Measurements from ENCODE around the gene ZNF598. TPM values are rescaled to one million over a fixed set of nuclear protein-coding genes. Genes with fewer than 3 reads are reported as not detected.

The ZNF598 gene
- polyA plus RNA-seq, 4 donors, result 26.7 to 51.9 (median 29.7) TPM

DNA sequence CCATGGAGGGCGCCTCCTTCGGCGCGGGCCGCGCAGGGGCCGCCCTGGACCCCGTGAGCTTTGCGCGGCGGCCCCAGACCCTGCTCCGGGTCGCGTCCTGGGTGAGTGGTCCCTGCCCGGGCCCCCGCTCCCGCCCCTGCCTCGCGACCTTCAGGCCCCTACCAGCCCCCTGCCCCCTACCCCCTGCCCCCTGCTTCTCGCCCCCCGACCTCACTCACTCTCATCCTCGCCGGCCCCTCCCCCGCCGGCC, 19.6 kb downstream of the ZNF598 start:
- DNase-seq, result no peak
- WGBS, 3 donors, result 0 to 2% (median 0%) methylated on average over 3 to 25 of the region's 25 CpGs
- peak overlapping the region in 2 of 3 donors; percentile 22 to 35 for H3K4me3 ChIP-seq (ENCODE audit: low read depth in 1 of 3, low read length in 3 of 3)

DNA sequence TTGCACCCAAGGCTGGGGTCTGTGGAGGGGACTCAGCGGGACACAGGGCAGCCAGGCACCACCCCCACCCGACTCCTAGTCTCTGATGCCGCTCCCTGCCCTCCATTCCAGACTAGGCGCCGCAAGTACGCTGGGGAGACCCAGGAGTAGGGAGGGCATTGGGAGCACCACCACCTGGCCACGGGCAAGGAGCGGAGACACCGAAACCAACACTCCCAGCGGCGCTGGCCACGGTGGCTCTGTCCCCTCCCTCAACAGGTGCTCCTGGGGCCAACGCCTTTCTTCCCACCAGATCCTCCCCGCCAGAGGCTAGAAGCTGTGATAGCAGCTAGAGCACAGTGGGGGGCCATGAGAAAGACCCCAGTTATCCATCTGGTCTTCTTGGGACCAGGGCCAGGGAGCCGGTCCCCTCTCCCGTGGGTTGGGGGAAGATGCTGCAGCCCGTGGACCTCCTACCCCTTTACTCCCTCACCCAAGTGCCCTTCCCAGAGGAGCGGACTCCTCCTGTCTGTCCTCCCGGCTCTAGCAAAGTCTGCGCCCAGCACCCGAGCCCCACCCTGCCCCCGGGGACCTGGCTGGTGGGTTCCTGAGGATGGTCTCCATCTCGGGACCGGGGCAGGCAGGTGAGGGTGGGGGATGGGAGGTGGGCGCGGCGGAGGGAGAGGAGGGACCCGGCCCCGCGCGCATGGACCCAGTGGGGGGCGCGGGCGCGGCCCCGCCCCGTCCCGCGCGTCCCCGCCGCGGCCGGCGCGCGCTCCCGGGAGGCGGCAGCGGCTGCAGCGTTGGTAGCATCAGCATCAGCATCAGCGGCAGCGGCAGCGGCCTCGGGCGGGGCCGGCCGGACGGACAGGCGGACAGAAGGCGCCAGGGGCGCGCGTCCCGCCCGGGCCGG, 20.2 kb downstream of the ZNF598 start, which contains the start of gene SYNGR3:
Gene SYNGR3, plus strand, starts transcription at position 762 of the 892 bp plus-strand sequence. CDS start 133 bp downstream, outside the sequence.
- WGBS, 3 donors, result 5 to 10% (median 5%) methylated on average over 23 to 67 of the region's 67 CpGs
- H3K4me3 ChIP-seq (ENCODE audit: low read depth in 1 of 3, low read length in 3 of 3), result peak within 1 kb of the TSS; percentile 22 to 35 (median 23)
- FAIRE-seq, result no peak
- peaks cover 0 to 40% (median 0%) of the 10 kb centered on the region in 3 donors for H3K4me1 ChIP-seq (ENCODE audit: control insufficient read depth in 3 of 3, insufficient read depth in 2 of 3, low read depth in 1 of 3, low read length in 2 of 3)
- peak; percentile 30 to 36 for DNase-seq
- peak within 1 kb of the TSS in 1 of 3 donors; percentile 41 for H3K27ac ChIP-seq (ENCODE audit: low read depth in 1 of 3, low read length in 2 of 3)
- peaks cover 3 to 35% (median 15%) of the 10 kb centered on the region in 3 donors for H3K27me3 ChIP-seq (ENCODE audit: control insufficient read depth in 3 of 3, insufficient read depth in 3 of 3, low read length in 3 of 3)
- peaks cover 2 to 32% (median 2%) of the 10 kb centered on the region in 3 donors for H3K36me3 ChIP-seq (ENCODE audit: control insufficient read depth in 3 of 3, insufficient read depth in 2 of 3, low read depth in 1 of 3, low read length in 3 of 3)
- peaks cover 0 to 7% of the 10 kb centered on the region in 2 donors for H3K9me3 ChIP-seq (ENCODE audit: control insufficient read depth in 2 of 2, insufficient read depth in 1 of 2, low read depth in 1 of 2, low read length in 1 of 2)

More for the DNA sequence above, 19.6 kb downstream of the ZNF598 start:
- Histone ChIP-seq H3K36me3 (ENCODE audit: control insufficient read depth in 3 of 3, insufficient read depth in 2 of 3, low read depth in 1 of 3, low read length in 3 of 3) (peaks cover 2 to 30% (median 2%) of the 10 kb centered on the region in 3 donors), H3K27ac (ENCODE audit: low read depth in 1 of 3, low read length in 2 of 3) (no peak overlapping the region), H3K27me3 (ENCODE audit: control insufficient read depth in 3 of 3, insufficient read depth in 3 of 3, low read length in 3 of 3) (peaks cover 3 to 35% (median 15%) of the 10 kb centered on the region in 3 donors), H3K4me1 (ENCODE audit: control insufficient read depth in 3 of 3, insufficient read depth in 2 of 3, low read depth in 1 of 3, low read length in 2 of 3) (peaks cover 0 to 37% (median 0%) of the 10 kb centered on the region in 3 donors), H3K9me3 (ENCODE audit: control insufficient read depth in 2 of 2, insufficient read depth in 1 of 2, low read depth in 1 of 2, low read length in 1 of 2) (peaks cover 0 to 7% of the 10 kb centered on the region in 2 donors)
- FAIRE-seq, result no peak

DNA sequence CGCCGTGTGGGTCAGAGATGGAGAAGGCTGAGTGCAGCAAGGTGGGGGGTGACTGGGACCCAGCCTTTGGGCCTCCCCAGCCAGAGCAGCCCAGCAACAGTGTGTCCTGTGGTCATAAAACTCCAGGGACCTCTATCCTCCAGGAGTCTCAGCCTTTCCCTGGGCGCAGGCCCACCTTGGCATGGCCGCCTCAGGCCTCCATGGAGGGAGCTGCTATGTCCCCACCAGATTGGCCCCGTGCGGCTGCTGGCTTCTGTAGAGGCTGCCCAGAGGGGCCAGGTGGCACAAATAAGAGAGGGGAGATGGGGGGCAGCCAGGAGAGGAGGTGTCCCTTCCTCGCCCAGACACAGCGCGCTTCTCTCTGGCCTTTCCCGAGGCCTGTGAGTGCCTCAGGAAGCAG, 22.4 kb downstream of the ZNF598 start:
- peaks cover 0 to 3% of the 10 kb centered on the region in 2 donors for H3K9me3 ChIP-seq (ENCODE audit: control insufficient read depth in 2 of 2, insufficient read depth in 1 of 2, low read depth in 1 of 2, low read length in 1 of 2)
- DNase-seq (no peak), FAIRE-seq (no peak)
- 89 to 95% (median 92%) methylated on average over 9 to 10 of the region's 10 CpGs for WGBS, 3 donors
- peaks cover 3 to 45% (median 15%) of the 10 kb centered on the region in 3 donors for H3K27me3 ChIP-seq (ENCODE audit: control insufficient read depth in 3 of 3, insufficient read depth in 3 of 3, low read length in 3 of 3)
- H3K27ac ChIP-seq (ENCODE audit: low read depth in 1 of 3, low read length in 2 of 3), result no peak overlapping the region
- H3K4me3 ChIP-seq (ENCODE audit: low read depth in 1 of 3, low read length in 3 of 3), result no peak overlapping the region
- H3K4me1 ChIP-seq (ENCODE audit: control insufficient read depth in 3 of 3, insufficient read depth in 2 of 3, low read depth in 1 of 3, low read length in 2 of 3), result peaks cover 0 to 51% (median 3%) of the 10 kb centered on the region in 3 donors
- peaks cover 2 to 29% (median 2%) of the 10 kb centered on the region in 3 donors for H3K36me3 ChIP-seq (ENCODE audit: control insufficient read depth in 3 of 3, insufficient read depth in 2 of 3, low read depth in 1 of 3, low read length in 3 of 3)

DNA sequence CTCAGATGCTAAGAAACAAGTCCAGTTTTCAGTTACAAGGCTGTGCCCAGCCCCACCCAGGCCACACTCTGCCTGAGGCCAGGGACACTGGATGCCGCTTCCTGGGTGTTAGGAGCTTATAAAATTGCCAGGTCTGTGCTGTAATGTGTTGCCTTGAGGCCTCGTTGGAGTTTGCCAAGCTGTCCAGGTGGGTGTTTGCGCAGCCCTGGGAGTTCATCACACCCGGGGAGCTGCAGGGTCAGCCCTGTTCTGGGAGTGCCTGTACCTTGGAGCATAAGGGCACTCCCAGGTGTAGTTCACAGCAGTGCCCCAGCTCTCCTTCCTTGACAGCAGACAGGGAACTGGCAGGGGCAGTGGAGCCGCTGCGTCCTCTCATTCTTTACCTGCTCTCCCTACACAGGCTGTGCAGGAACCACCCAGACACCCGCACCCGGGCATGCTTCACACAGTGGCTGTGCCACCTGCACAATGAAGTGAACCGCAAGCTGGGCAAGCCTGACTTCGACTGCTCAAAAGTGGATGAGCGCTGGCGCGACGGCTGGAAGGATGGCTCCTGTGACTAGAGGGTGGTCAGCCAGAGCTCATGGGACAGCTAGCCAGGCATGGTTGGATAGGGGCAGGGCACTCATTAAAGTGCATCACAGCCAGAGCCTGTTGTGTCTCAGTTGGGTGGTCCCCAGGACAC, 24.0 kb downstream of the ZNF598 start:
- H3K27me3 ChIP-seq (ENCODE audit: control insufficient read depth in 3 of 3, insufficient read depth in 3 of 3, low read length in 3 of 3), result peaks cover 3 to 50% (median 9%) of the 10 kb centered on the region in 3 donors
- DNase-seq (peak; percentile 51 to 90), FAIRE-seq (no peak)
- H3K9me3 ChIP-seq (ENCODE audit: control insufficient read depth in 2 of 2, insufficient read depth in 1 of 2, low read depth in 1 of 2, low read length in 1 of 2), result no peaks in the 10 kb centered on the region
- peaks cover 0 to 56% (median 3%) of the 10 kb centered on the region in 3 donors for H3K4me1 ChIP-seq (ENCODE audit: control insufficient read depth in 3 of 3, insufficient read depth in 2 of 3, low read depth in 1 of 3, low read length in 2 of 3)
- H3K27ac ChIP-seq (ENCODE audit: low read depth in 1 of 3, low read length in 2 of 3), result peak overlapping the region; percentile 29 to 97 (median 82)
- H3K36me3 ChIP-seq (ENCODE audit: control insufficient read depth in 3 of 3, insufficient read depth in 2 of 3, low read depth in 1 of 3, low read length in 3 of 3), result peaks cover 2 to 29% (median 2%) of the 10 kb centered on the region in 3 donors
- WGBS, 3 donors, result 51 to 78% (median 63%) methylated on average over 14 of the region's 14 CpGs
- peak overlapping the region in 2 of 3 donors; percentile 48 to 83 for H3K4me3 ChIP-seq (ENCODE audit: low read depth in 1 of 3, low read length in 3 of 3)

DNA sequence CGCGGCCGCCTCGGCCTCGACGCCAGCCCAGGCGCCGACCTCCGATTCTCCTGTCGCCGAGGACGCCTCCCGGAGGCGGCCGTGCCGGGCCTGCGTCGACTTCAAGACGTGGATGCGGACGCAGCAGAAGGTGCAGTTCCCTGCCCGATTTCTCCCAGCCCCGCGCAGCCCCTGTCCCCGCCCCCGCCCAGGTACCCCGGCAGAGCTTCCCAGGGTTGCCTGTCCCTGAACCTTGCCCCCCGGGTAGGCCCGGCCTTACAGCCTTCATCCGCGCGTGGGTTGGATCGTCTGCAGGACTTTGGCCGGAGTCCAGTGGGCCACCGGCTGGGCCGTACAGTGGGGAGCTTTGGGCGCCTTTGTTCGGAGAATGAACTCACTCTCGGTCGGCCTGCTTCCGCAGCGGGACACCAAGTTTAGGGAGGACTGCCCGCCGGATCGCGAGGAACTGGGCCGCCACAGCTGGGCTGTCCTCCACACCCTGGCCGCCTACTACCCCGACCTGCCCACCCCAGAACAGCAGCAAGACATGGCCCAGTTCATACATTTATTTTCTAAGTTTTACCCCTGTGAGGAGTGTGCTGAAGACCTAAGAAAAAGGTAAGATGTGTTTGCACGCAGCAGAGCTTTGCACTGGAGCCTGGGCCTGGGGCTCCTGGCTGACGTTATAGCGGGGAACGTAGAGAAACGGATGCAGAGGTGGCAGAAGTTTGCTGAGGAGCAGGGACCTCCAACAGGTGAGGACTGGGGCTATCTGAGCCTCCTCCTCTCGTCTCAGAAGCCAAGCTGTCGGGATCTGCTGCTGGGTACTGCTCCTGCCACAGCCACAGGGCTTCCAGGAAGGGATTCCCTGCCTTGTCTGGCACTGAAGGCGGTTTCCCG, 25.0 kb downstream of the ZNF598 start:
- Histone ChIP-seq H3K9me3 (ENCODE audit: control insufficient read depth in 2 of 2, insufficient read depth in 1 of 2, low read depth in 1 of 2, low read length in 1 of 2) (no peaks in the 10 kb centered on the region), H3K4me1 (ENCODE audit: control insufficient read depth in 3 of 3, insufficient read depth in 2 of 3, low read depth in 1 of 3, low read length in 2 of 3) (peaks cover 0 to 62% (median 5%) of the 10 kb centered on the region in 3 donors), H3K36me3 (ENCODE audit: control insufficient read depth in 3 of 3, insufficient read depth in 2 of 3, low read depth in 1 of 3, low read length in 3 of 3) (peaks cover 2 to 29% (median 2%) of the 10 kb centered on the region in 3 donors), H3K27me3 (ENCODE audit: control insufficient read depth in 3 of 3, insufficient read depth in 3 of 3, low read length in 3 of 3) (peaks cover 3 to 55% (median 11%) of the 10 kb centered on the region in 3 donors), H3K4me3 (ENCODE audit: low read depth in 1 of 3, low read length in 3 of 3) (peak overlapping the region; percentile 48 to 83 (median 81)), H3K27ac (ENCODE audit: low read depth in 1 of 3, low read length in 2 of 3) (peak overlapping the region; percentile 29 to 97 (median 82))
- 5 to 8% (median 8%) methylated on average over 43 to 58 of the region's 58 CpGs for WGBS, 3 donors
- DNase-seq (peak; percentile 78), FAIRE-seq (no peak)

DNA sequence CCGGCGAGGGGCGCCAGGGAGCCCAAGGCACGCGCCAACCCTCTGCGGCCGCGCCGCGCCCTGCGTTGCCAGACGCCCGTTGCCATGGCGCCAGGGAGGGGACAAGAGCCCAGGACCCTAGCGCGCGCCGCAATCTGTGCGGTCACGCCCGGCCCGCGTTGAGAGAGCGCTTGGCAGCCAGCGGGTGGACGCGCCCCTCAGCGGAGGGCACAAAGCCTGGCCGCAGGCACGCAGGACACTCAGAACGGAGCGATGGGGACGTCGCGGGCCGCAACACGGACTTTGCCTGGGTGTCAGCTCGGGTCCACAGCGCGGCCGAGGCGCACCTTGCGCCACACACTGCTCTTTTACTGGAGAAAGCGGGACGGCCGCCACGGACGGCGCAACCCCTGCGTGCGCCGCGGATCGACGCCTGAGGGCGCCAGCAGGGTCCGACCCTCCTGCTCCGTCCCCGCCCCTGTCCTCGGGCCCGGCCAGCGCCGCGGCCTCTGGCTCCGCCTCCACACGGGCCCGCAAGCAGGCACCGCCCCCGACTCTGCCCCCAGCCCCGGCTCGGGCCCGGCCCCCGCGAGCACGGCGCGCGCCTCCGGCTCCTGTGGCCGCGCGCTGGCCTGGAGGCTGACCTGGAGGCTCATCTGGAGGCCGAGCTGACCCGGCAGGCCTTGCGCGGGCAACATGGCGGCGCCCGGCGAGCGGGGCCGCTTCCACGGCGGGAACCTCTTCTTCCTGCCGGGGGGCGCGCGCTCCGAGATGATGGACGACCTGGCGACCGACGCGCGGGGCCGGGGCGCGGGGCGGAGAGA, 25.9 kb downstream of the ZNF598 start, which contains the start of gene GFER:
Gene GFER, plus strand, starts transcription at position 650 of the 803 bp plus-strand sequence. Its CDS starts 26 bp downstream, at position 676.
- Histone ChIP-seq H3K9me3 (ENCODE audit: control insufficient read depth in 2 of 2, insufficient read depth in 1 of 2, low read depth in 1 of 2, low read length in 1 of 2) (no peaks in the 10 kb centered on the region), H3K4me1 (ENCODE audit: control insufficient read depth in 3 of 3, insufficient read depth in 2 of 3, low read depth in 1 of 3, low read length in 2 of 3) (peaks cover 0 to 61% (median 5%) of the 10 kb centered on the region in 3 donors), H3K4me3 (ENCODE audit: low read depth in 1 of 3, low read length in 3 of 3) (peak within 1 kb of the TSS; percentile 52 to 83 (median 81)), H3K36me3 (ENCODE audit: control insufficient read depth in 3 of 3, insufficient read depth in 2 of 3, low read depth in 1 of 3, low read length in 3 of 3) (peaks cover 2 to 30% (median 2%) of the 10 kb centered on the region in 3 donors), H3K27me3 (ENCODE audit: control insufficient read depth in 3 of 3, insufficient read depth in 3 of 3, low read length in 3 of 3) (peaks cover 3 to 50% (median 6%) of the 10 kb centered on the region in 3 donors), H3K27ac (ENCODE audit: low read depth in 1 of 3, low read length in 2 of 3) (peak within 1 kb of the TSS; percentile 82 to 97 (median 85))
- peak; percentile 90 to 95 for DNase-seq
- no peak for FAIRE-seq
- 0% methylated on average over 64 to 109 of the region's 109 CpGs for WGBS, 3 donors

DNA sequence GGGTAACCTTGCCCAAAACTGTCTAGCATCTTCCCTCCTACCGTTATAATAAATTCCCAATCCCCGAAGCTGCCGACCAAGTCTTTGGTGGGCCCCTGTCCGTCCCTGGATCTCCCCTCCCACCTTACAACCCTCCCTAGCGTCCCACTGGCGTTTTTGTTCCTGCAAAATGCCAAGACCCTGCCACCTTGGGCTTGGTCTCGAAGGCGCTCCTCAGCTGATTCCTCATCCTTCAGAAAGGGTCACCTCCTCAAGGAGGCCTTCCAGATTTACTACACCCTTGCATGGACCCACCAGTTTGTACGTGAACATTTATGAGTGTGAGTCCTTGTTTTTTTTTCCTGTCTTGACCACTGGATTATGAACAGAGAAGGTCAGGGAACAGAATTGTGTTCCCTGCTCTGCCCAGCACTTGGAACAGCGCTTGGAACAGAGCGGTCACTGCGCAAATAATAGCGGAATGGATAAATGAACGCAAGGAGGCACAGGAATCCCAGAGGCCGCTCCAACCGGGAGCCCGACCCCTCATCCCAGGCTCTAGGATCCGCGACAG, 26.6 kb downstream of the ZNF598 start:
- WGBS, 3 donors, result 29 to 38% (median 36%) methylated on average over 19 of the region's 19 CpGs
- peak overlapping the region in 1 of 3 donors; percentile 83 for H3K4me3 ChIP-seq (ENCODE audit: low read depth in 1 of 3, low read length in 3 of 3)
- no peaks in the 10 kb centered on the region for H3K9me3 ChIP-seq (ENCODE audit: control insufficient read depth in 2 of 2, insufficient read depth in 1 of 2, low read depth in 1 of 2, low read length in 1 of 2)
- peaks cover 0 to 67% (median 5%) of the 10 kb centered on the region in 3 donors for H3K4me1 ChIP-seq (ENCODE audit: control insufficient read depth in 3 of 3, insufficient read depth in 2 of 3, low read depth in 1 of 3, low read length in 2 of 3)
- H3K36me3 ChIP-seq (ENCODE audit: control insufficient read depth in 3 of 3, insufficient read depth in 2 of 3, low read depth in 1 of 3, low read length in 3 of 3), result peaks cover 2 to 37% (median 2%) of the 10 kb centered on the region in 3 donors
- FAIRE-seq, result no peak
- DNase-seq, result no peak
- peak overlapping the region in 2 of 3 donors; percentile 82 to 90 for H3K27ac ChIP-seq (ENCODE audit: low read depth in 1 of 3, low read length in 2 of 3)
- H3K27me3 ChIP-seq (ENCODE audit: control insufficient read depth in 3 of 3, insufficient read depth in 3 of 3, low read length in 3 of 3), result peaks cover 0 to 43% (median 5%) of the 10 kb centered on the region in 3 donors

All from small intestine (tissue), 7 donors.